HCT116 (cell line): ENCODE results near the gene SRRM2. TPM values are rescaled to one million over a fixed set of nuclear protein-coding genes. Genes with fewer than 3 reads are reported as not detected.

Experiments
- ATAC-seq: fragments of 200-7000 bp; cut with Tn5 transposase; 2 replicates; pipeline ENCODE4 v1.9.1; 2020; ENCODE audit warnings: mild to moderate bottlenecking, moderate library complexity
- BruUV-seq: library from RNA; stranded (reverse); fragments of 400-500 nt; replicated peaks from 2 replicates; lab custom pipeline; 2021; lab: Mats Ljungman, UMichigan
- CTCF ChIA-PET: fragments of 300-600 bp; sonication (Branson Sonifier 250); formaldehyde crosslinking; loops from one replicate; lab custom pipeline; 2021; ENCODE audit warnings: antibody characterized with exemption; lab: Charles Lee
- POLR2A ChIA-PET: fragments of 300-600, 350-600 bp; sonication (Branson Sonifier 250); formaldehyde crosslinking; loops from one replicate; lab custom pipeline; 2021; ENCODE audit warnings: antibody characterized with exemption; lab: Charles Lee
- RAD21 ChIA-PET, 2 experiments: fragments of 300-600 bp; sonication (Branson Sonifier 250); formaldehyde crosslinking; loops; one replicate each; lab custom pipeline; 2023; ENCODE audit warnings: low total read pairs in 2 of 2; ENCODE audit not compliant: uncharacterized antibody in 2 of 2, unreplicated experiment in 2 of 2, low non-redundant PET in 1 of 2; lab: Charles Lee
- DNase-seq: peaks from one replicate; pipeline ENCODE4 v3.0.0-alpha.2; 2010; ENCODE audit warnings: low read depth, low spot score
- H2AFZ ChIP-seq: fragments of 200-600 bp; shearing (Covaris generic), sonication (generic); 2 replicates; pipeline ENCODE4 v1.6.1; 2017; ENCODE audit warnings: low read depth, mixed run types, mixed read lengths, antibody characterized with exemption, low read length; ENCODE audit not compliant: poor library complexity, severe bottlenecking
- H3K27ac ChIP-seq: 2 replicates; pipeline ENCODE4 v1.5.1; 2012; ENCODE audit warnings: low read depth, low read length
- H3K27me3 ChIP-seq: fragments of 200-600 bp; sonication (generic); 2 replicates; pipeline ENCODE4 v1.6.1; 2016; ENCODE audit warnings: mixed run types, low read length, mixed read lengths; ENCODE audit not compliant: insufficient read depth
- H3K36me3 ChIP-seq, 2 experiments: fragments of 200-500 bp in 1 of 2; fragments of 200-600 bp in 1 of 2; sonication (Bioruptor generic) in 1 of 2; sonication (generic) in 1 of 2; 2 replicates each; pipeline versions ENCODE4 v1.5.1 to v1.6.1; 2014 to 2016; ENCODE audit warnings: low read length in 2 of 2, inconsistent platforms in 1 of 2, mixed read lengths in 1 of 2, mixed run types in 1 of 2; ENCODE audit not compliant: insufficient read depth in 2 of 2, control insufficient read depth in 1 of 2
- H3K4me1 ChIP-seq, 2 experiments: fragments of 200-600 bp in 1 of 2; sonication (generic) in 1 of 2; 2 replicates each; pipeline versions ENCODE4 v1.5.1 to v1.6.1; 2012 to 2017; ENCODE audit warnings: low read length in 2 of 2, inconsistent platforms in 1 of 2, mild to moderate bottlenecking in 1 of 2, mixed read lengths in 1 of 2, mixed run types in 1 of 2, moderate library complexity in 1 of 2; ENCODE audit not compliant: insufficient read depth in 2 of 2, control insufficient read depth in 1 of 2
- H3K4me2 ChIP-seq: fragments of 200-600 bp; sonication (generic); 2 replicates; pipeline ENCODE4 v1.6.1; 2017; ENCODE audit warnings: mixed run types, low read length, mixed read lengths
- H3K4me3 ChIP-seq, 2 experiments: fragments of 200-600 bp in 1 of 2; sonication (generic) in 1 of 2; replicated peaks in 1 of 2; 2 replicates each; pipeline ENCODE4 v1.5.1; 2011 to 2016; ENCODE audit warnings: low read length in 2 of 2, control low read depth in 1 of 2, low read depth in 1 of 2, mild to moderate bottlenecking in 1 of 2, mixed read lengths in 1 of 2, mixed run types in 1 of 2
- H3K79me2 ChIP-seq: fragments of 200-600 bp; sonication (generic); 2 replicates; pipeline ENCODE4 v1.6.1; 2017; ENCODE audit warnings: mild to moderate bottlenecking, mixed run types, low read length, moderate library complexity, mixed read lengths; ENCODE audit not compliant: insufficient read depth
- H3K9ac ChIP-seq: fragments of 200-600 bp; sonication (generic); 2 replicates; pipeline ENCODE4 v1.6.1; 2016; ENCODE audit warnings: low read length, mixed read lengths
- H3K9me2 ChIP-seq: fragments of 200-600 bp; sonication (generic), shearing (Covaris generic); 2 replicates; pipeline ENCODE4 v1.6.1; 2017; ENCODE audit warnings: mixed run types, mild to moderate bottlenecking, moderate library complexity; ENCODE audit not compliant: insufficient read depth
- H3K9me3 ChIP-seq, 2 experiments: fragments of 200-500 bp in 1 of 2; fragments of 200-600 bp in 1 of 2; sonication (Bioruptor generic) in 1 of 2; sonication (generic) in 1 of 2; 2 replicates each; pipeline ENCODE4 v1.6.1; 2014 to 2017; ENCODE audit warnings: low read length in 2 of 2, mixed read lengths in 2 of 2, inconsistent platforms in 1 of 2, low read depth in 1 of 2, mild to moderate bottlenecking in 1 of 2, mixed run types in 1 of 2, moderate library complexity in 1 of 2; ENCODE audit not compliant: control insufficient read depth in 1 of 2, insufficient read depth in 1 of 2
- H4K20me1 ChIP-seq: fragments of 200-600 bp; sonication (generic), shearing (Covaris generic); 2 replicates; pipeline ENCODE4 v1.6.1; 2017; ENCODE audit warnings: mixed run types, mild to moderate bottlenecking, moderate library complexity; ENCODE audit not compliant: insufficient read depth
- CEBPB ChIP-seq: IDR thresholded peaks from 2 replicates; pipeline ENCODE4 v1.6.1; 2012; ENCODE audit warnings: low read depth
- EZH2 ChIP-seq: fragments of 200-600 bp; sonication (generic); IDR thresholded peaks from 2 replicates; pipeline ENCODE4 v1.6.1; 2017; ENCODE audit warnings: antibody characterized with exemption, mixed run types
- JUND ChIP-seq: IDR thresholded peaks from 2 replicates; pipeline ENCODE4 v1.6.1; 2012
- MAX ChIP-seq: IDR thresholded peaks from 2 replicates; pipeline ENCODE4 v1.6.1; 2012
- POLR2A ChIP-seq: IDR thresholded peaks from 2 replicates; pipeline ENCODE4 v1.7.0; 2011; ENCODE audit warnings: borderline replicate concordance; ENCODE audit not compliant: insufficient read depth, insufficient read length; ENCODE audit errors: extremely low read depth
- SP1 ChIP-seq: IDR thresholded peaks from 2 replicates; pipeline ENCODE4 v1.6.1; 2012; ENCODE audit warnings: low read depth
- TCF7L2 ChIP-seq: IDR thresholded peaks from 2 replicates; pipeline ENCODE4 v1.7.0; 2011; ENCODE audit warnings: borderline replicate concordance, inconsistent platforms; ENCODE audit not compliant: insufficient read depth, insufficient read length; ENCODE audit errors: extremely low read depth
- ZNF274 ChIP-seq: fragments of 200-500 bp; sonication (Bioruptor generic); IDR thresholded peaks from 2 replicates; pipeline ENCODE4 v1.6.1; 2014; ENCODE audit warnings: mild to moderate bottlenecking, low read depth, low read length, inconsistent platforms
- intact Hi-C: fragments of 100-400 bp; cut with micrococcal nuclease; formaldehyde crosslinking; loops from 2 replicates; pipeline ENCODE4 v1.10.0; 2022
- total RNA-seq: library from RNA; stranded (reverse); gene quantifications from one replicate; pipeline ENCODE4 v1.2.1, GENCODE V29; 2021; ENCODE audit not compliant: unreplicated experiment
- TF ChIP-seq, protein P1 (sequence below), 3 experiments: fragments of 200-600 bp in 1 of 3; sonication (generic) in 1 of 3; IDR thresholded peaks in 2 of 3; conservative IDR thresholded peaks in 1 of 3; 2 replicates each; pipeline ENCODE4 v1.5.1; 2012 to 2017; ENCODE audit warnings: low read depth in 2 of 3, low read length in 2 of 3, antibody characterized with exemption in 1 of 3, borderline replicate concordance in 1 of 3, control low read depth in 1 of 3, mild to moderate bottlenecking in 1 of 3, mixed read lengths in 1 of 3, mixed run types in 1 of 3, moderate library complexity in 1 of 3; ENCODE audit not compliant: insufficient read depth in 1 of 3
- TF ChIP-seq, protein P2 (sequence below): IDR thresholded peaks from 2 replicates; pipeline ENCODE4 v1.6.1; 2012; ENCODE audit warnings: low read depth

The SRRM2 gene
- total RNA-seq, 1 experiment from 2014 or later = 541 TPM

- BruUV-seq = no TSS peak
- POLR2A ChIA-PET = no interaction called here
- H3K4me3 ChIP-seq = no peak overlapping the region
- intact Hi-C loops = no loop called here
- RAD21 ChIA-PET = no interaction called here
- H3K9me2 ChIP-seq = no peaks in the 10 kb centered on the region
- H3K36me3 ChIP-seq = no peaks in the 10 kb centered on the region
- H2AFZ ChIP-seq = no peak overlapping the region
- CTCF ChIA-PET = no interaction called here
- no peak for TF ChIP-seq CEBPB
- no peak for TF ChIP-seq SP1
- TF ChIP-seq JUND = no peak
- H3K9ac ChIP-seq = no peak overlapping the region
- no peaks in the 10 kb centered on the region for H4K20me1 ChIP-seq
- DNase-seq (no peak), ATAC-seq (no peak)
- no peaks in the 10 kb centered on the region for H3K4me1 ChIP-seq
- no peaks in the 10 kb centered on the region for H3K27me3 ChIP-seq
- H3K9me3 ChIP-seq = no peaks in the 10 kb centered on the region
- no peaks in the 10 kb centered on the region for H3K79me2 ChIP-seq
- H3K4me2 ChIP-seq = no peak overlapping the region
- no peak overlapping the region for H3K27ac ChIP-seq
Observed at GRCh38 chr16:2818272-2818876, 65.9 kb downstream of the SRRM2 start.

- H3K79me2 ChIP-seq = no peaks in the 10 kb centered on the region
- DNase-seq (no peak), ATAC-seq (no peak)
- H3K4me1 ChIP-seq = no peaks in the 10 kb centered on the region
- H2AFZ ChIP-seq = no peak overlapping the region
- TF ChIP-seq, protein P1, sequence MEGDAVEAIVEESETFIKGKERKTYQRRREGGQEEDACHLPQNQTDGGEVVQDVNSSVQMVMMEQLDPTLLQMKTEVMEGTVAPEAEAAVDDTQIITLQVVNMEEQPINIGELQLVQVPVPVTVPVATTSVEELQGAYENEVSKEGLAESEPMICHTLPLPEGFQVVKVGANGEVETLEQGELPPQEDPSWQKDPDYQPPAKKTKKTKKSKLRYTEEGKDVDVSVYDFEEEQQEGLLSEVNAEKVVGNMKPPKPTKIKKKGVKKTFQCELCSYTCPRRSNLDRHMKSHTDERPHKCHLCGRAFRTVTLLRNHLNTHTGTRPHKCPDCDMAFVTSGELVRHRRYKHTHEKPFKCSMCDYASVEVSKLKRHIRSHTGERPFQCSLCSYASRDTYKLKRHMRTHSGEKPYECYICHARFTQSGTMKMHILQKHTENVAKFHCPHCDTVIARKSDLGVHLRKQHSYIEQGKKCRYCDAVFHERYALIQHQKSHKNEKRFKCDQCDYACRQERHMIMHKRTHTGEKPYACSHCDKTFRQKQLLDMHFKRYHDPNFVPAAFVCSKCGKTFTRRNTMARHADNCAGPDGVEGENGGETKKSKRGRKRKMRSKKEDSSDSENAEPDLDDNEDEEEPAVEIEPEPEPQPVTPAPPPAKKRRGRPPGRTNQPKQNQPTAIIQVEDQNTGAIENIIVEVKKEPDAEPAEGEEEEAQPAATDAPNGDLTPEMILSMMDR (IDR thresholded peaks at IDR 0.05 in 2 of 3, conservative IDR thresholded peaks at IDR 0.05 in 1 of 3; ENCODE audit: borderline replicate concordance in 1 of 3, insufficient read depth in 1 of 3, low read depth in 2 of 3, low read length in 2 of 3) = no peak
- no peak for TF ChIP-seq EZH2
- TF ChIP-seq TCF7L2 = no peak
- TF ChIP-seq ZNF274 = no peak
- TF ChIP-seq POLR2A = no peak
- TF ChIP-seq MAX = no peak
- TF ChIP-seq, protein P2, sequence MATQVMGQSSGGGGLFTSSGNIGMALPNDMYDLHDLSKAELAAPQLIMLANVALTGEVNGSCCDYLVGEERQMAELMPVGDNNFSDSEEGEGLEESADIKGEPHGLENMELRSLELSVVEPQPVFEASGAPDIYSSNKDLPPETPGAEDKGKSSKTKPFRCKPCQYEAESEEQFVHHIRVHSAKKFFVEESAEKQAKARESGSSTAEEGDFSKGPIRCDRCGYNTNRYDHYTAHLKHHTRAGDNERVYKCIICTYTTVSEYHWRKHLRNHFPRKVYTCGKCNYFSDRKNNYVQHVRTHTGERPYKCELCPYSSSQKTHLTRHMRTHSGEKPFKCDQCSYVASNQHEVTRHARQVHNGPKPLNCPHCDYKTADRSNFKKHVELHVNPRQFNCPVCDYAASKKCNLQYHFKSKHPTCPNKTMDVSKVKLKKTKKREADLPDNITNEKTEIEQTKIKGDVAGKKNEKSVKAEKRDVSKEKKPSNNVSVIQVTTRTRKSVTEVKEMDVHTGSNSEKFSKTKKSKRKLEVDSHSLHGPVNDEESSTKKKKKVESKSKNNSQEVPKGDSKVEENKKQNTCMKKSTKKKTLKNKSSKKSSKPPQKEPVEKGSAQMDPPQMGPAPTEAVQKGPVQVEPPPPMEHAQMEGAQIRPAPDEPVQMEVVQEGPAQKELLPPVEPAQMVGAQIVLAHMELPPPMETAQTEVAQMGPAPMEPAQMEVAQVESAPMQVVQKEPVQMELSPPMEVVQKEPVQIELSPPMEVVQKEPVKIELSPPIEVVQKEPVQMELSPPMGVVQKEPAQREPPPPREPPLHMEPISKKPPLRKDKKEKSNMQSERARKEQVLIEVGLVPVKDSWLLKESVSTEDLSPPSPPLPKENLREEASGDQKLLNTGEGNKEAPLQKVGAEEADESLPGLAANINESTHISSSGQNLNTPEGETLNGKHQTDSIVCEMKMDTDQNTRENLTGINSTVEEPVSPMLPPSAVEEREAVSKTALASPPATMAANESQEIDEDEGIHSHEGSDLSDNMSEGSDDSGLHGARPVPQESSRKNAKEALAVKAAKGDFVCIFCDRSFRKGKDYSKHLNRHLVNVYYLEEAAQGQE = no peak
- H3K4me3 ChIP-seq = no peak overlapping the region
- H3K9me3 ChIP-seq = no peaks in the 10 kb centered on the region
- CTCF ChIA-PET = no interaction called here
- no peak overlapping the region for H3K4me2 ChIP-seq
- H3K27ac ChIP-seq = no peak overlapping the region
- intact Hi-C loops = no loop called here
- no TSS peak for BruUV-seq
- H3K9ac ChIP-seq = no peak overlapping the region
- H4K20me1 ChIP-seq = no peaks in the 10 kb centered on the region
- no peaks in the 10 kb centered on the region for H3K36me3 ChIP-seq
- POLR2A ChIA-PET = no interaction called here
- no peaks in the 10 kb centered on the region for H3K27me3 ChIP-seq
- no peaks in the 10 kb centered on the region for H3K9me2 ChIP-seq
- RAD21 ChIA-PET = no interaction called here
Observed at GRCh38 chr16:2819179-2819938, 66.9 kb downstream of the SRRM2 start.
